Sigmoid colon (tissue), 4 donors: ENCODE results near the gene CDC42BPA.

Source experiments
- CTCF ChIP-seq, 4 experiments: fragments of 450-650 bp in 3 of 4; fragments of 200-600 bp in 1 of 4; IDR thresholded peaks; one replicate each; pipeline ENCODE4 v1.5.1; 2016 to 2019; ENCODE audit warnings: antibody characterized with exemption in 4 of 4, mild to moderate bottlenecking in 3 of 4, moderate library complexity in 2 of 4
- EP300 ChIP-seq, 4 donors: sonication (generic); formaldehyde crosslinking; IDR thresholded peaks; one replicate each; pipeline ENCODE4 v1.6.1; 2017; ENCODE audit warnings: antibody characterized with exemption in 4 of 4
- POLR2A ChIP-seq, 2 donors: fragments of 450-650 bp; IDR thresholded peaks; one replicate each; pipeline ENCODE4 v1.6.1; 2016; ENCODE audit warnings: antibody characterized with exemption in 2 of 2, mild to moderate bottlenecking in 2 of 2, moderate library complexity in 2 of 2
- POLR2AphosphoS5 ChIP-seq, 4 donors: sonication (generic); formaldehyde crosslinking; IDR thresholded peaks; one replicate each; pipeline ENCODE4 v1.6.1; 2017; ENCODE audit warnings: antibody characterized with exemption in 4 of 4

GRCh38 chr1:227270554-227270953 lies 47.7 kb downstream of the CDC42BPA start:
- TF ChIP-seq CTCF (IDR thresholded peaks at IDR 0.05) (no peak), EP300 (IDR thresholded peaks at IDR 0.05) (no peak), POLR2A (IDR thresholded peaks at IDR 0.05) (no peak), POLR2AphosphoS5 (IDR thresholded peaks at IDR 0.05) (peak in 1 of 4 donors; percentile 28)
